H9 (cell line): Measurements from ENCODE around the gene ROBO1. TPM values are rescaled to one million over a fixed set of nuclear protein-coding genes. Genes with fewer than 3 reads are reported as not detected.

ENCODE experiments used
- DNase-seq: peaks from one replicate; pipeline ENCODE4 v3.0.0-alpha.2; 2017
- H2AFZ ChIP-seq: one replicate; pipeline ENCODE4 v1.6.1; 2013; ENCODE audit warnings: mild to moderate bottlenecking, low read length, control low read depth, moderate library complexity
- H2AK5ac ChIP-seq: 2 replicates; pipeline ENCODE4 v1.6.1; 2013; ENCODE audit warnings: low read length, control low read depth, mixed read lengths; ENCODE audit not compliant: insufficient read length
- H2BK120ac ChIP-seq: one replicate; pipeline ENCODE4 v1.6.1; 2013; ENCODE audit warnings: low read depth, mild to moderate bottlenecking, low read length, control low read depth, inconsistent platforms; ENCODE audit not compliant: poor library complexity, severe bottlenecking
- H2BK12ac ChIP-seq: 2 replicates; pipeline ENCODE4 v1.6.1; 2013; ENCODE audit warnings: low read length, control low read depth, mixed read lengths, low read depth; ENCODE audit not compliant: insufficient read length
- H2BK15ac ChIP-seq: 2 replicates; pipeline ENCODE4 v1.6.1; 2013; ENCODE audit warnings: low read depth, low read length, control low read depth
- H2BK20ac ChIP-seq: one replicate; pipeline ENCODE4 v1.6.1; 2013; ENCODE audit warnings: low read depth, mild to moderate bottlenecking, low read length, control low read depth, inconsistent platforms; ENCODE audit not compliant: poor library complexity, severe bottlenecking
- H2BK5ac ChIP-seq: 2 replicates; pipeline ENCODE4 v1.6.1; 2013; ENCODE audit warnings: low read length, control low read depth, mixed read lengths; ENCODE audit not compliant: insufficient read length
- H3K14ac ChIP-seq: 2 replicates; pipeline ENCODE4 v1.6.1; 2013; ENCODE audit warnings: low read length, control low read depth; ENCODE audit not compliant: insufficient read depth
- H3K18ac ChIP-seq: 2 replicates; pipeline ENCODE4 v1.6.1; 2013; ENCODE audit warnings: low read depth, mild to moderate bottlenecking, mixed read lengths, low read length, control low read depth; ENCODE audit not compliant: insufficient read length
- H3K23ac ChIP-seq: 2 replicates; pipeline ENCODE4 v1.6.1; 2013; ENCODE audit warnings: low read length, control low read depth, mixed read lengths, low read depth; ENCODE audit not compliant: insufficient read length
- H3K23me2 ChIP-seq: 2 replicates; pipeline ENCODE4 v1.6.1; 2013; ENCODE audit warnings: low read depth, mild to moderate bottlenecking, mixed read lengths, low read length, control low read depth; ENCODE audit not compliant: insufficient read length, poor library complexity, severe bottlenecking
- H3K27ac ChIP-seq: 2 replicates; pipeline ENCODE4 v1.5.1; 2013; ENCODE audit warnings: low read length, control low read depth, mixed read lengths, low read depth; ENCODE audit not compliant: insufficient read length
- H3K27me3 ChIP-seq: 2 replicates; pipeline ENCODE4 v1.6.1; 2013; ENCODE audit warnings: low read length, control low read depth, inconsistent platforms; ENCODE audit not compliant: insufficient read depth
- H3K4ac ChIP-seq: 2 replicates; pipeline ENCODE4 v1.6.1; 2013; ENCODE audit warnings: low read depth, mild to moderate bottlenecking, control low read depth, inconsistent platforms, low read length, moderate library complexity
- H3K4me1 ChIP-seq: 2 replicates; pipeline ENCODE4 v1.6.1; 2013; ENCODE audit warnings: low read length, control low read depth, inconsistent platforms; ENCODE audit not compliant: insufficient read depth
- H3K4me2 ChIP-seq: 2 replicates; pipeline ENCODE4 v1.6.1; 2013; ENCODE audit warnings: low read length, control low read depth, mixed read lengths; ENCODE audit not compliant: insufficient read length, insufficient read depth
- H3K56ac ChIP-seq: 2 replicates; pipeline ENCODE4 v1.6.1; 2013; ENCODE audit warnings: low read depth, mild to moderate bottlenecking, mixed read lengths, low read length, control low read depth; ENCODE audit not compliant: insufficient read length
- H3K79me1 ChIP-seq: 2 replicates; pipeline ENCODE4 v1.6.1; 2013; ENCODE audit warnings: low read depth, mild to moderate bottlenecking, moderate library complexity, low read length, control low read depth, inconsistent platforms; ENCODE audit not compliant: insufficient read depth, poor library complexity, severe bottlenecking
- H3K79me2 ChIP-seq: 2 replicates; pipeline ENCODE4 v1.6.1; 2013; ENCODE audit warnings: low read length, control low read depth, inconsistent platforms; ENCODE audit not compliant: insufficient read depth
- H3K9ac ChIP-seq: 2 replicates; pipeline ENCODE4 v1.6.1; 2013; ENCODE audit warnings: low read length, control low read depth, mixed read lengths; ENCODE audit not compliant: insufficient read length; ENCODE audit errors: extremely low read depth
- H3K9me3 ChIP-seq: one replicate; pipeline ENCODE4 v1.6.1; 2013; ENCODE audit warnings: low read depth, low read length, inconsistent platforms; ENCODE audit not compliant: control insufficient read depth
- H3T11ph ChIP-seq: one replicate; pipeline ENCODE4 v1.6.1; 2013; ENCODE audit warnings: mild to moderate bottlenecking, low read length, control low read depth, inconsistent platforms
- H4K20me1 ChIP-seq: one replicate; pipeline ENCODE4 v1.6.1; 2013; ENCODE audit not compliant: control insufficient read depth, insufficient read length, insufficient read depth
- H4K5ac ChIP-seq: 2 replicates; pipeline ENCODE4 v1.6.1; 2013; ENCODE audit warnings: low read depth, mild to moderate bottlenecking, mixed read lengths, low read length, control low read depth; ENCODE audit not compliant: insufficient read length
- H4K8ac ChIP-seq: replicated peaks from 2 replicates; pipeline ENCODE4 v1.6.1; 2013; ENCODE audit warnings: low read length, control low read depth, mixed read lengths, low read depth; ENCODE audit not compliant: insufficient read length
- H4K91ac ChIP-seq: 2 replicates; pipeline ENCODE4 v1.6.1; 2013; ENCODE audit warnings: low read depth, mild to moderate bottlenecking, moderate library complexity, mixed read lengths, low read length, control low read depth; ENCODE audit not compliant: insufficient read length
- H3K27ac Mint-ChIP-seq, 3 experiments: 2 replicates in 2 of 3; 3 replicates in 1 of 3; pipeline ENCODE4 v1.8.0; 2020 to 2021; ENCODE audit warnings: mixed read lengths in 3 of 3, mild to moderate bottlenecking in 1 of 3, moderate library complexity in 1 of 3
- H3K27me3 Mint-ChIP-seq: 2 replicates; pipeline ENCODE4 v1.8.0; 2021; ENCODE audit warnings: low read depth, mild to moderate bottlenecking, moderate library complexity, mixed read lengths
- H3K36me3 Mint-ChIP-seq, 3 experiments: 2 replicates in 2 of 3; 3 replicates in 1 of 3; pipeline ENCODE4 v1.8.0; 2020 to 2021; ENCODE audit warnings: low read depth in 3 of 3, mixed read lengths in 3 of 3; ENCODE audit not compliant: insufficient read depth in 1 of 3
- H3K4me1 Mint-ChIP-seq, 2 experiments: 2 replicates each; pipeline ENCODE4 v1.8.0; 2020; ENCODE audit warnings: mixed read lengths in 2 of 2
- H3K4me3 Mint-ChIP-seq, 2 experiments: 2 replicates in 1 of 2; 3 replicates in 1 of 2; pipeline ENCODE4 v1.8.0; 2020 to 2021; ENCODE audit warnings: mild to moderate bottlenecking in 2 of 2, mixed read lengths in 2 of 2, moderate library complexity in 1 of 2
- H3K9me3 Mint-ChIP-seq, 2 experiments: 2 replicates in 1 of 2; 3 replicates in 1 of 2; pipeline ENCODE4 v1.8.0; 2020; ENCODE audit warnings: mild to moderate bottlenecking in 2 of 2, mixed read lengths in 2 of 2, moderate library complexity in 1 of 2
- CTCF ChIP-seq: fragments of 200-600 bp; sonication (generic); conservative IDR thresholded peaks from 3 replicates; pipeline ENCODE4 v1.8.0; 2021; ENCODE audit warnings: antibody characterized with exemption, mild to moderate bottlenecking
- WGBS: extraction: QIAGEN DNeasy Blood & Tissue Kit; methylation state at CpG from one replicate; pipeline ENCODE4 v1.1.7; 2013; ENCODE audit warnings: missing lambda C conversion rate, low lambda C conversion rate, mixed read lengths; ENCODE audit not compliant: insufficient read length; ENCODE audit errors: extremely low coverage; 5-methylcytosine and 5-hydroxymethylcytosine counted together
- total RNA-seq: library from RNA; stranded (reverse); gene quantifications from 2 replicates; pipeline ENCODE4 v1.2.1, GENCODE V29; 2021

The ROBO1 gene
- total RNA-seq, 1 experiment from 2014 or later, result 62.7 TPM

GRCh38 chr3:79378064-79378463, 389.7 kb downstream of the ROBO1 start:
- H2AK5ac ChIP-seq, result no peak overlapping the region
- H3K23me2 ChIP-seq, result no peaks in the 10 kb centered on the region
- Mint-ChIP-seq H3K4me3 (no peak overlapping the region), H3K4me1 (peaks cover 15 to 16% of the 10 kb centered on the region in 2 experiments), H3K27me3 (no peaks in the 10 kb centered on the region), H3K9me3 (no peaks in the 10 kb centered on the region), H3K27ac (peak overlapping the region in 1 of 3 experiments; percentile 66; a peak in 2 of 7 replicates), H3K36me3 (no peaks in the 10 kb centered on the region)
- H4K91ac ChIP-seq, result no peak overlapping the region
- H3K23ac ChIP-seq, result no peak overlapping the region
- no peak overlapping the region for H3K9ac ChIP-seq
- no peak overlapping the region for H3K56ac ChIP-seq
- DNase-seq, result no peak
- H2BK15ac ChIP-seq, result no peak overlapping the region
- H2BK120ac ChIP-seq, result no peak overlapping the region
- H3K4me2 ChIP-seq, result no peak overlapping the region
- no peak overlapping the region for H3T11ph ChIP-seq
- H3K4me1 ChIP-seq, result no peaks in the 10 kb centered on the region
- no CpG with 5 or more reads among the region's 3 CpGs for WGBS
- no peak overlapping the region for H3K14ac ChIP-seq
- no peaks in the 10 kb centered on the region for H3K79me2 ChIP-seq
- H2AFZ ChIP-seq, result no peak overlapping the region
- no peak overlapping the region for H2BK12ac ChIP-seq
- H4K20me1 ChIP-seq, result no peaks in the 10 kb centered on the region
- no peak overlapping the region for H3K18ac ChIP-seq
- no peak overlapping the region for H3K4ac ChIP-seq
- TF ChIP-seq CTCF, result no peak
- no peak overlapping the region for H4K5ac ChIP-seq
- no peak overlapping the region for H3K27ac ChIP-seq
- H3K9me3 ChIP-seq, result no peaks in the 10 kb centered on the region
- no peak overlapping the region for H2BK5ac ChIP-seq
- H2BK20ac ChIP-seq, result no peak overlapping the region
- no peaks in the 10 kb centered on the region for H3K79me1 ChIP-seq
- H3K27me3 ChIP-seq, result no peaks in the 10 kb centered on the region
- no peak overlapping the region for H4K8ac ChIP-seq
